ENCODE results near the gene TOX3. TPM values are rescaled to one million over a fixed set of nuclear protein-coding genes. Genes with fewer than 3 reads are reported as not detected.

The TOX3 gene
- total RNA-seq, 1 donor from 2014 or later, result 54.8 TPM

DNA sequence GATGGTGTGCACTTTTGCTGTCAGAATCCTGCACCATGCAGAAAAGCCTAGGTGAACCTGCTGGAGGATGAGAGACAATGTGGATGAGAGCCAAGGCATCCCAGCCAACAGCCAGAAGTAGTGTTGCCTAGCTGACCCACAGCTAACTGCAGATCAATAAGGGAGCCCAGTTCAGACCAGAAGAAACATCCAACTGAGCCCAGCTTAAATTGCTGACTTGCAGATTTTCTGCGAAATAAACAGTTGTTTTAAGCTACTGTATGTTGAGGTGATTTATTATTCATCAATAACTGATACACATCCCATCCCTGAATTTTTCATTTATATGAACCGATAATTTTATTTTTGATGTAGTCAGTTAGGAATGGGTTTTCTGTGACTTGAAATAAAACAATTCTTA, 39.2 kb upstream of the TOX3 start:
- Mint-ChIP-seq H3K9me3 (ENCODE audit: unreplicated experiment) (peaks cover 7% of the 10 kb centered on the region), H3K27ac (ENCODE audit: unreplicated experiment) (no peak overlapping the region), H3K36me3 (ENCODE audit: unreplicated experiment) (peaks cover 4% of the 10 kb centered on the region), H3K4me3 (ENCODE audit: unreplicated experiment) (no peak overlapping the region), H3K4me1 (ENCODE audit: low read depth, unreplicated experiment) (peaks cover 21% of the 10 kb centered on the region), H3K27me3 (ENCODE audit: unreplicated experiment) (peaks cover 7% of the 10 kb centered on the region)
- TF ChIP-seq, protein P1, sequence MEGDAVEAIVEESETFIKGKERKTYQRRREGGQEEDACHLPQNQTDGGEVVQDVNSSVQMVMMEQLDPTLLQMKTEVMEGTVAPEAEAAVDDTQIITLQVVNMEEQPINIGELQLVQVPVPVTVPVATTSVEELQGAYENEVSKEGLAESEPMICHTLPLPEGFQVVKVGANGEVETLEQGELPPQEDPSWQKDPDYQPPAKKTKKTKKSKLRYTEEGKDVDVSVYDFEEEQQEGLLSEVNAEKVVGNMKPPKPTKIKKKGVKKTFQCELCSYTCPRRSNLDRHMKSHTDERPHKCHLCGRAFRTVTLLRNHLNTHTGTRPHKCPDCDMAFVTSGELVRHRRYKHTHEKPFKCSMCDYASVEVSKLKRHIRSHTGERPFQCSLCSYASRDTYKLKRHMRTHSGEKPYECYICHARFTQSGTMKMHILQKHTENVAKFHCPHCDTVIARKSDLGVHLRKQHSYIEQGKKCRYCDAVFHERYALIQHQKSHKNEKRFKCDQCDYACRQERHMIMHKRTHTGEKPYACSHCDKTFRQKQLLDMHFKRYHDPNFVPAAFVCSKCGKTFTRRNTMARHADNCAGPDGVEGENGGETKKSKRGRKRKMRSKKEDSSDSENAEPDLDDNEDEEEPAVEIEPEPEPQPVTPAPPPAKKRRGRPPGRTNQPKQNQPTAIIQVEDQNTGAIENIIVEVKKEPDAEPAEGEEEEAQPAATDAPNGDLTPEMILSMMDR (IDR thresholded peaks at IDR 0.05; ENCODE audit: partially characterized antibody, unreplicated experiment), result no peak
- DNase-seq, result no peak

DNA sequence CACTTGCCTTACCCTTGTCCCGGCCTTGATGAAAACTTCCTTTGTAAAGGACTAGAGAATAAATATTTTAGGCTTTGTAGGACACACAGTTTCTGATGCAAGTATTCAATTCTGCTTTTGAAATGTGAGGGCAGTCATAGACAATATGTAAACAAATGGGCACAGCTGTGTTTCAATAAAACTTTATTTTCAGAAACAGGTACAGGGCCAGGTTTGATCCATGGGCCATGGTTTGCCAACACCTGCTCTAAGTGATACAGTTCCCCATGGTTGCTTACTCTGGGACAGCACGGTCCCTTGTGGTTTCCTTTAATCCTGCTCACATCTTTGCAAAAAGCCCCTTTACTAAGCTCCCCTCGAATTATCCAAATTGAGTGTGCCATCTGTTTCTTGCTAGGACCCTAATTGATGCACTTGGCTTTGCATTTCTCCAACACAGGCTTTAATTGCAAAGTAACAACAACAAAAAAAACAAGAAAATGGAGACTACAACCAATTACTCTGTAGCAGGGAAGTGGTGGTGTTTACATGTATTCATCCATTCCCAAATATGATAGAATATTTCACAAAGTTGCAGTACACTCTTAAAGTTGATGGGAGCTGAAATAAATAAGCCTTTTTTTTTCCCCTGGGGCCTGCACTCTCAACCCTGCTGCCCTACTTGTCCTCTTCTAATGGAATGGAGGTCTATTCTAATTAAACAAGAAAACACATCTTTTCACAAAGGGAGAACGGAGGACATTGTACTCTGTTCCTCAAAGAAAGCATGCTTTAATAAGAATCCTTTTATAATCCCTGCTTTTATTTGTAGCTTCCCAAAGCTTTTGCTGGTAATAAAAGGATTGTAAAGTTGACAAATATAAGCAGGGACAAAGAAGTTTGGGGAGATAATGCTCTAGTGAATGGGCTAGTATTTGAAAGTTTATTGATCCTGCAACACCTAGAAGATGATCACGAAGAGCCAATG, 37.7 kb upstream of the TOX3 start:
- H3K36me3 Mint-ChIP-seq (ENCODE audit: unreplicated experiment), result no peaks in the 10 kb centered on the region
- peak overlapping the region; percentile 8 for H3K4me3 Mint-ChIP-seq (ENCODE audit: unreplicated experiment)
- no peak for DNase-seq
- H3K27ac Mint-ChIP-seq (ENCODE audit: unreplicated experiment), result peak overlapping the region; percentile 73
- H3K9me3 Mint-ChIP-seq (ENCODE audit: unreplicated experiment), result peaks cover 7% of the 10 kb centered on the region
- TF ChIP-seq, protein P1 (IDR thresholded peaks at IDR 0.05; ENCODE audit: partially characterized antibody, unreplicated experiment), result no peak
- H3K4me1 Mint-ChIP-seq (ENCODE audit: low read depth, unreplicated experiment), result peaks cover 23% of the 10 kb centered on the region
- H3K27me3 Mint-ChIP-seq (ENCODE audit: unreplicated experiment), result peaks cover 7% of the 10 kb centered on the region

DNA sequence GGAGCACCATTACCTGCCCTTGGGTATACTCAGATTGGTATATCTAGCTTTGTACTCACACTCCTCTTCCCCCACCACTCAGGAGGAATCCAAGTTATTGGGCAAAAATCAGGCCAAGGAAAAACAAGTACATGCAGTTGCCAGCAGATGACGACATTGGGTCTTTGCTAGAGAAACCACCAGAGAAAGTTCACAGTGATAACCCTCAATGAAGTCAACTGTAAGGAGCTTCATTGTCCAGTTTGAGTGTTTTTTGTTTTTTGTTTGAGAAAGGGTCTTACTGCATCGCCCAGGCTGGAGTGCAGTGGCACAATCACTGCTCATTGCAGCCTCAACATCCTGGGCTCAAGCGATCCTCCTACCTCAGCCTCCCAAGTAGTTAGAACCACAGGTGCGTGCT, 34.6 kb upstream of the TOX3 start:
- H3K36me3 Mint-ChIP-seq (ENCODE audit: unreplicated experiment), result no peaks in the 10 kb centered on the region
- no peak for DNase-seq
- H3K4me3 Mint-ChIP-seq (ENCODE audit: unreplicated experiment), result no peak overlapping the region

DNA sequence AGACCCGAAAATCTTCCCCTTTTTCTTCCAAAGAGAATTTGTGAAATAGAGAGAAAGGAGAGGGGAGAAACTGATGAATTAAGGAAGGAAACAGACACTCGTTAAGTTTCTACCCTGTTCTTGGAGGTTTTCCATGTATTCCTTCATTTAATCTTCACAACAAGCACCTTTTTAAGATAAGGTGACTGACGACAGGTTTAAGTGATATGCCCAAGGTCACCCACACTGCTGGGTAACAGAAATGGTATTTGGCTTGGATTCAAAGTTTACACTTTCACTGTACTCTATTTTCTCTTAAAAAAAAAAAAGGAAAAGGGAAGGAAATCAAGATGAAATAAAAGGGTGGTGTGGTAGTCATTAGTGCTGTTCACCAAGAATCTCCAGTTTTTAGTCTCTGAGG, 33.5 kb upstream of the TOX3 start:
- Mint-ChIP-seq H3K36me3 (ENCODE audit: unreplicated experiment) (no peaks in the 10 kb centered on the region), H3K9me3 (ENCODE audit: unreplicated experiment) (peaks cover 6% of the 10 kb centered on the region), H3K27me3 (ENCODE audit: unreplicated experiment) (peaks cover 6% of the 10 kb centered on the region), H3K4me3 (ENCODE audit: unreplicated experiment) (no peak overlapping the region), H3K4me1 (ENCODE audit: low read depth, unreplicated experiment) (peaks cover 30% of the 10 kb centered on the region), H3K27ac (ENCODE audit: unreplicated experiment) (no peak overlapping the region)
- no peak for DNase-seq
- TF ChIP-seq, protein P1 (IDR thresholded peaks at IDR 0.05; ENCODE audit: partially characterized antibody, unreplicated experiment), result no peak

More for the DNA sequence above, 34.6 kb upstream of the TOX3 start:
- TF ChIP-seq, protein P1 (IDR thresholded peaks at IDR 0.05; ENCODE audit: partially characterized antibody, unreplicated experiment), result no peak
- Mint-ChIP-seq H3K27ac (ENCODE audit: unreplicated experiment) (no peak overlapping the region), H3K4me1 (ENCODE audit: low read depth, unreplicated experiment) (peaks cover 36% of the 10 kb centered on the region), H3K27me3 (ENCODE audit: unreplicated experiment) (peaks cover 6% of the 10 kb centered on the region), H3K9me3 (ENCODE audit: unreplicated experiment) (peaks cover 8% of the 10 kb centered on the region)
